Lower leg skin (tissue), 4 donors: Measurements from ENCODE around the gene BMS1. TPM values are rescaled to one million over a fixed set of nuclear protein-coding genes. Genes with fewer than 3 reads are reported as not detected.

Source experiments
- DNase-seq, 2 donors: peaks; one replicate each; pipeline ENCODE4 v3.0.0-alpha.2; 2019; ENCODE audit warnings: low spot score in 2 of 2
- H3K4me3 ChIP-seq: fragments of 200-600 bp; sonication (generic); 2 replicates; pipeline ENCODE4 v1.5.1; 2017; ENCODE audit warnings: mild to moderate bottlenecking, low read depth; ENCODE audit not compliant: poor library complexity, severe bottlenecking
- POLR2A ChIP-seq, 2 donors: fragments of 450-650 bp; IDR thresholded peaks; one replicate each; pipeline ENCODE4 v1.6.1; 2016 to 2017; ENCODE audit warnings: antibody characterized with exemption in 2 of 2, mild to moderate bottlenecking in 1 of 2, moderate library complexity in 1 of 2
- WGBS, 2 donors: methylation state at CpG; one replicate each; pipeline ENCODE4 v1.1.5; 2018; 5-methylcytosine and 5-hydroxymethylcytosine counted together
- intact Hi-C: fragments of 100-400 bp; cut with DNase I; formaldehyde crosslinking; loops from one replicate; pipeline ENCODE4 v1.15.0; 2023; ENCODE audit warnings: low total_unique reads
- total RNA-seq, 4 donors: library from RNA; depleted of rRNA; stranded (reverse); fragments of >200 nt; gene quantifications; one replicate each; pipeline ENCODE4 v1.1.0, GENCODE V29; 2016
- TF ChIP-seq, protein P1 (sequence below), 3 donors: fragments of 450-650 bp; IDR thresholded peaks; one replicate each; pipeline ENCODE4 v1.5.1; 2016; ENCODE audit warnings: antibody characterized with exemption in 3 of 3, mild to moderate bottlenecking in 3 of 3, moderate library complexity in 2 of 3

BMS1 gene
- total RNA-seq, 4 donors from 2014 or later, result 13.4 to 17.7 (median 17.2) TPM

DNA sequence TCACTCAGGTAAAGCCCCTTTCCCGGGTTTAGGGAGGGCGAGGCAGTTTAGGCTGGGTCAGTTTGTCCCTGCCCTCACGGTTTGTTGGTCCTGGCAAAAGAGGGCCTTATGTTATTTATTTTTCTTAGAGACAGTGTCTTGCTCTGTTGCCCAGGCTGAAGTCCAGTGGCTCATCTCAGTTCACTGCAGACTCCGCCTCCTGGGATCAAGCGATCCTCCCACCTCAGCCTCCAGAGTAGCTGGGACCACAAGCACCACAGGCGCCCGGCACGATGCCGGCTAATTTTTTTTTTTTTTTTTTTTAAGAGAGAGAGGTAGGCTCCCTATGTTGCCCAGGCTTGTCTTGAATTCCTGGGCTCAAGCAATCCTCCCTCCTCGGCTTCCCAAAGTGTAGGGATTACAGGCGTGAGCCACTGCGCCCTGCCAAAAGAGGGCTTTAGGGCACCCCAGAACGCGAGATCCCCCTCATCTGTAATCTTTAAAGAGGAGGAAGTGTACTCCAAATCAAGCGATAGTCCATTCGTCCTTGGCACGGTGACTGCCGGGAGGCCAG lies 626 bp upstream of the BMS1 start:
- H3K4me3 ChIP-seq, result peak overlapping the region; percentile 58
- DNase-seq, result no peak
- TF ChIP-seq, protein P1, sequence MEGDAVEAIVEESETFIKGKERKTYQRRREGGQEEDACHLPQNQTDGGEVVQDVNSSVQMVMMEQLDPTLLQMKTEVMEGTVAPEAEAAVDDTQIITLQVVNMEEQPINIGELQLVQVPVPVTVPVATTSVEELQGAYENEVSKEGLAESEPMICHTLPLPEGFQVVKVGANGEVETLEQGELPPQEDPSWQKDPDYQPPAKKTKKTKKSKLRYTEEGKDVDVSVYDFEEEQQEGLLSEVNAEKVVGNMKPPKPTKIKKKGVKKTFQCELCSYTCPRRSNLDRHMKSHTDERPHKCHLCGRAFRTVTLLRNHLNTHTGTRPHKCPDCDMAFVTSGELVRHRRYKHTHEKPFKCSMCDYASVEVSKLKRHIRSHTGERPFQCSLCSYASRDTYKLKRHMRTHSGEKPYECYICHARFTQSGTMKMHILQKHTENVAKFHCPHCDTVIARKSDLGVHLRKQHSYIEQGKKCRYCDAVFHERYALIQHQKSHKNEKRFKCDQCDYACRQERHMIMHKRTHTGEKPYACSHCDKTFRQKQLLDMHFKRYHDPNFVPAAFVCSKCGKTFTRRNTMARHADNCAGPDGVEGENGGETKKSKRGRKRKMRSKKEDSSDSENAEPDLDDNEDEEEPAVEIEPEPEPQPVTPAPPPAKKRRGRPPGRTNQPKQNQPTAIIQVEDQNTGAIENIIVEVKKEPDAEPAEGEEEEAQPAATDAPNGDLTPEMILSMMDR (IDR thresholded peaks at IDR 0.05), result no peak
- TF ChIP-seq POLR2A (IDR thresholded peaks at IDR 0.05), result no peak
- intact Hi-C loops, result no loop called here
- 23 to 30% methylated on average over 18 of the region's 18 CpGs for WGBS, 2 donors

DNA sequence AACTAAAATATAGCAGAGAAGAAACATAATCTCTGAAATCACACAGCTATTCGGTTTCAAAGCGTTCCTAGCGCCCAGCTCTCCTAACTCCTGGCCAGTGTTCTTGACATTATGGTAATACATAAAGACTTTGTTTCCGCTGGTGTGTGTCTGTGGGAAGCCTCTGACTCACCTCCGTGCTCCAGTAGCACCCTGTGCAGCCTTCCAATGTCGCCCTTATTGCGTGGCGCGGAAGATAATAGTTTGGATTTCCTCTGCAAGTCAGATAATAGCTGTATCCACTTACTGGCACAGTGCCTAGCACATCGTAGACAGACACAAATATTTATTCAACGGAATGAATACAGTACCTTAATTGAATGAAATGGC lies 570 bp downstream of the BMS1 start:
- TF ChIP-seq, protein P1 (IDR thresholded peaks at IDR 0.05), result no peak
- no peak for TF ChIP-seq POLR2A (IDR thresholded peaks at IDR 0.05)
- peak overlapping the region; percentile 58 for H3K4me3 ChIP-seq
- 2 to 4% methylated on average over 11 of the region's 11 CpGs for WGBS, 2 donors
- intact Hi-C loops, result no loop called here
- DNase-seq, result no peak

DNA sequence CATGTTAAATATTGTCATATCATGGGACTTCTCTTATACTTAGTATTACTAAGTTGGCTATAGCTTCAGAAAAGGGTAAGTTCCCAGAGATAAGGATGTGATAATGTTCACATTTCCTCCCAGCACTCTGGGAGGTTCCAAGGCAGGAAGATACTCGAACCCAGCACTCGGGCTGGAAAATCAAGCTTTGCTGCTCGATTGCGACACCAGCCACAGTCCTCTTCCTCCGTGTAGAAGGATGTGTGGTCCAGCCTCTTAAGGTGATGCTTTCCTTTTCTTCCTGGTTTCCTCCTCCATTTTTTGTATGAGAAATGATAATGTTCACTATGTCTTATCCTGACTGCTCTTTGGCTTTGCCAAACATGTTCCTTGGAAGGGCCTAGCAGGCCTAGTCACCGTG lies 3.2 kb downstream of the BMS1 start:
- H3K4me3 ChIP-seq, result no peak overlapping the region
- WGBS, 2 donors, result 83 to 88% methylated on average over 6 of the region's 6 CpGs
- TF ChIP-seq, protein P1 (IDR thresholded peaks at IDR 0.05), result no peak
- TF ChIP-seq POLR2A (IDR thresholded peaks at IDR 0.05), result no peak
- no peak for DNase-seq
- intact Hi-C loops, result no loop called here

DNA sequence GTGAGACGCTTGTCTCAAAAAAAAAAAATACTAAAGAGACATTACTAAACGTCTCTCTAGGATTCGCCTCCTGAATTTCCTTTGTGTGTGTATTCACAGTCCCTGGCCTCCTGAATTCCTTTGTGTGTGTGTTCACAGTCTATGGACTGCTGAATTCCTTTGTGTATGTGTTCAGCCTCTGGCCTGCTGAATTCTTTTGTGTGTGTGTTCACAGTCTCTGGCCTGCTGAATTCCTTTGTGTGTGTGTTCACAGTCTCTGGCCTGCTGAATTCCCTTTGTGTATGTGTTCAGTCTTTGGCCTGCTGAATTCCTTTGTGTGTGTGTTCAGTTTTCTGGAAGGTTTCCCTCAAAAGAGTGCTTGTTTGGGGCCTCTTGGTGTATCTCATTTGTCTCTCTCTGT lies 8.2 kb downstream of the BMS1 start:
- 83 to 86% methylated on average over 3 of the region's 3 CpGs for WGBS, 2 donors
- intact Hi-C loops, result no loop called here
- TF ChIP-seq, protein P1 (IDR thresholded peaks at IDR 0.05), result no peak
- TF ChIP-seq POLR2A (IDR thresholded peaks at IDR 0.05), result no peak
- no peak overlapping the region for H3K4me3 ChIP-seq
- DNase-seq, result no peak

DNA sequence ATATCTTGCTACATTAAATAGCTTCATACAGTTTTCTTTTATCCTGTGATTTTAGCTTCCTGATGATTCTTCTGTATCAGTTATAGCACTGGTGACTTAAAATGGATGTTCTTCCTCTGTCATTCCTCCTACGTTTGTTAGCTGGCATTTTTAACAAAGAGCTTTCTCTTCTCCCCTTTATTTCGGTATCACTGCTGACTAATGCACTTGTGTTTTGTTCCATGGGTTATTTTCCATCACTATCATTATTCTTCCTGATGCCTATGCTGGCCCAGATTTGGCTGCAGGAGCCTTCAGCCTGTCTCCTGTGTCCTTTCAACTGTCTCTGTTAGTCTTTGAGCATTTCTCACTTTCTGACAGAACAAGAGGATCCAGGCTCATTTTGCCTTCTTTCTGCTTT lies 13.1 kb downstream of the BMS1 start:
- no peak for DNase-seq
- H3K4me3 ChIP-seq, result no peak overlapping the region
- TF ChIP-seq, protein P1 (IDR thresholded peaks at IDR 0.05), result no peak
- TF ChIP-seq POLR2A (IDR thresholded peaks at IDR 0.05), result no peak
- intact Hi-C loops, result no loop called here
- WGBS, 2 donors, result 81 to 86% methylated on average over 2 of the region's 2 CpGs

DNA sequence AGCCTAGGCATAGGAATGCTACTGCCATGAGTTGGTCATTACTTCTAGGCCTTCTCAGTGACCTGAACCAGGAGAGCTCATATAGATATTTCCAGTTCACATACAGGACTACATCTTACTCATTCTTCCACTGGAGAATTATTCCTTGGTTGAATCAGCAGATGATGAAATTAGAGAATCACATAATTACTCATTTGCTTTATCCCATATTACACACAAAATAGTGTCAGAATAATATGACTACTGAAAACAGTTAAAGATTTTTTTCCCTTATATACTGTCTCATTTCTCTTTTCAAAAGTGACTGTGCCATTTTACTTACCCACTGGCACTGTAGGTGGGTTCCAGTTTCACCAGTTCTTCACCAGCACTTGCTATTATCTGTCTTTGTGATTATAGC lies 18.5 kb downstream of the BMS1 start:
- intact Hi-C loops, result no loop called here
- no peak for TF ChIP-seq POLR2A (IDR thresholded peaks at IDR 0.05)
- TF ChIP-seq, protein P1 (IDR thresholded peaks at IDR 0.05), result no peak
- DNase-seq, result no peak
- H3K4me3 ChIP-seq, result no peak overlapping the region
